Caco-2 (cell line): ENCODE measurements around the gene ING3. TPM values are rescaled to one million over a fixed set of nuclear protein-coding genes. Genes with fewer than 3 reads are reported as not detected.

Experiments
- BruUV-seq: library from RNA; stranded (reverse); fragments of 400-500 nt; replicated peaks from 2 replicates; lab custom pipeline; 2021; lab: Mats Ljungman, UMichigan
- CTCF ChIA-PET: fragments of 300-600 bp; sonication (Branson Sonifier 250); formaldehyde crosslinking; loops from one replicate; lab custom pipeline; 2022; ENCODE audit warnings: antibody characterized with exemption; lab: Charles Lee
- POLR2A ChIA-PET: fragments of 300-600 bp; sonication (Branson Sonifier 250); formaldehyde crosslinking; loops from one replicate; lab custom pipeline; 2022; ENCODE audit warnings: antibody characterized with exemption; lab: Charles Lee
- DNase-seq, 2 experiments: peaks; one replicate each; pipeline versions ENCODE4 v3.0.0 to v3.0.0-alpha.2; 2020 to 2022
- H3K27me3 ChIP-seq: replicated peaks from 2 replicates; pipeline ENCODE4 v1.6.0; 2011; ENCODE audit warnings: low read length; ENCODE audit not compliant: control insufficient read depth, insufficient read depth
- H3K36me3 ChIP-seq: 2 replicates; pipeline ENCODE4 v1.5.1; 2011; ENCODE audit warnings: low read length; ENCODE audit not compliant: control insufficient read depth, insufficient read depth
- H3K4me1 ChIP-seq: fragments of 250-450 bp; sonication (Bioruptor Pico); 2 replicates; pipeline ENCODE4 v1.5.1; 2020; ENCODE audit warnings: mild to moderate bottlenecking
- H3K4me3 ChIP-seq: 2 replicates; pipeline ENCODE4 v1.5.1; 2011; ENCODE audit warnings: low read depth, mild to moderate bottlenecking, control low read depth, low read length
- H3K9me3 ChIP-seq: fragments of 250-450 bp; sonication (Bioruptor Pico); 2 replicates; pipeline ENCODE4 v1.5.1; 2020; ENCODE audit warnings: mild to moderate bottlenecking, moderate library complexity
- H3K27ac Mint-ChIP-seq: one replicate; pipeline ENCODE4 v1.8.0; 2022; ENCODE audit warnings: mixed read lengths; ENCODE audit not compliant: unreplicated experiment
- H3K27me3 Mint-ChIP-seq: one replicate; pipeline ENCODE4 v1.8.0; 2022; ENCODE audit warnings: mixed read lengths; ENCODE audit not compliant: insufficient read depth, unreplicated experiment
- H3K36me3 Mint-ChIP-seq: one replicate; pipeline ENCODE4 v1.8.0; 2022; ENCODE audit warnings: mild to moderate bottlenecking, mixed read lengths; ENCODE audit not compliant: insufficient read depth, unreplicated experiment
- H3K4me1 Mint-ChIP-seq: one replicate; pipeline ENCODE4 v1.8.0; 2022; ENCODE audit warnings: low read depth, mixed read lengths; ENCODE audit not compliant: unreplicated experiment
- H3K4me3 Mint-ChIP-seq: one replicate; pipeline ENCODE4 v1.8.0; 2022; ENCODE audit warnings: mild to moderate bottlenecking, moderate library complexity, mixed read lengths; ENCODE audit not compliant: unreplicated experiment
- H3K9me3 Mint-ChIP-seq: one replicate; pipeline ENCODE4 v1.8.0; 2022; ENCODE audit warnings: mixed read lengths; ENCODE audit not compliant: unreplicated experiment
- intact Hi-C: fragments of 100-400 bp; cut with micrococcal nuclease; formaldehyde crosslinking; loops from one replicate; pipeline ENCODE4 v1.10.0; 2022; ENCODE audit not compliant: unreplicated experiment
- total RNA-seq: library from RNA; stranded (reverse); gene quantifications from 2 replicates; pipeline ENCODE4 v1.2.3, GENCODE V29; 2022
- TF ChIP-seq, protein P1 (sequence below), 2 experiments: fragments of 200-600 bp in 1 of 2; IDR thresholded peaks; 1 replicate in 1 of 2; 2 replicates in 1 of 2; pipeline versions ENCODE4 v1.5.1 to v1.8.0; 2011 to 2022; ENCODE audit warnings: antibody characterized with exemption in 1 of 2, control low read depth in 1 of 2, inconsistent platforms in 1 of 2, low read depth in 1 of 2, low read length in 1 of 2, mild to moderate bottlenecking in 1 of 2, moderate library complexity in 1 of 2; ENCODE audit not compliant: insufficient read depth in 1 of 2, severe bottlenecking in 1 of 2, unreplicated experiment in 1 of 2

The ING3 gene
- total RNA-seq, 1 experiment from 2014 or later, result 14.6 TPM

- H3K4me3 Mint-ChIP-seq, result no peak overlapping the region
- ChIA-PET POLR2A (no interaction called here), CTCF (no interaction called here)
- BruUV-seq, result no TSS peak
- no peaks in the 10 kb centered on the region for H3K4me1 Mint-ChIP-seq
- H3K9me3 Mint-ChIP-seq, result no peaks in the 10 kb centered on the region
- no peaks in the 10 kb centered on the region for H3K36me3 ChIP-seq
- H3K27me3 ChIP-seq, result no peaks in the 10 kb centered on the region
- no peaks in the 10 kb centered on the region for H3K4me1 ChIP-seq
- H3K9me3 ChIP-seq, result no peaks in the 10 kb centered on the region
- H3K27ac Mint-ChIP-seq, result no peak overlapping the region
- TF ChIP-seq, protein P1, sequence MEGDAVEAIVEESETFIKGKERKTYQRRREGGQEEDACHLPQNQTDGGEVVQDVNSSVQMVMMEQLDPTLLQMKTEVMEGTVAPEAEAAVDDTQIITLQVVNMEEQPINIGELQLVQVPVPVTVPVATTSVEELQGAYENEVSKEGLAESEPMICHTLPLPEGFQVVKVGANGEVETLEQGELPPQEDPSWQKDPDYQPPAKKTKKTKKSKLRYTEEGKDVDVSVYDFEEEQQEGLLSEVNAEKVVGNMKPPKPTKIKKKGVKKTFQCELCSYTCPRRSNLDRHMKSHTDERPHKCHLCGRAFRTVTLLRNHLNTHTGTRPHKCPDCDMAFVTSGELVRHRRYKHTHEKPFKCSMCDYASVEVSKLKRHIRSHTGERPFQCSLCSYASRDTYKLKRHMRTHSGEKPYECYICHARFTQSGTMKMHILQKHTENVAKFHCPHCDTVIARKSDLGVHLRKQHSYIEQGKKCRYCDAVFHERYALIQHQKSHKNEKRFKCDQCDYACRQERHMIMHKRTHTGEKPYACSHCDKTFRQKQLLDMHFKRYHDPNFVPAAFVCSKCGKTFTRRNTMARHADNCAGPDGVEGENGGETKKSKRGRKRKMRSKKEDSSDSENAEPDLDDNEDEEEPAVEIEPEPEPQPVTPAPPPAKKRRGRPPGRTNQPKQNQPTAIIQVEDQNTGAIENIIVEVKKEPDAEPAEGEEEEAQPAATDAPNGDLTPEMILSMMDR (IDR thresholded peaks at IDR 0.05; ENCODE audit: insufficient read depth in 1 of 2, low read depth in 1 of 2, low read length in 1 of 2, severe bottlenecking in 1 of 2, unreplicated experiment in 1 of 2), result no peak
- DNase-seq, result no peak
- H3K27me3 Mint-ChIP-seq, result peaks cover 5% of the 10 kb centered on the region
- H3K36me3 Mint-ChIP-seq, result no peaks in the 10 kb centered on the region
- H3K4me3 ChIP-seq, result no peak overlapping the region
- intact Hi-C loops, result no loop called here
These were observed 34.5 kb upstream of the ING3 start for GRCh38 chr7:120916121-120916520.

DNA sequence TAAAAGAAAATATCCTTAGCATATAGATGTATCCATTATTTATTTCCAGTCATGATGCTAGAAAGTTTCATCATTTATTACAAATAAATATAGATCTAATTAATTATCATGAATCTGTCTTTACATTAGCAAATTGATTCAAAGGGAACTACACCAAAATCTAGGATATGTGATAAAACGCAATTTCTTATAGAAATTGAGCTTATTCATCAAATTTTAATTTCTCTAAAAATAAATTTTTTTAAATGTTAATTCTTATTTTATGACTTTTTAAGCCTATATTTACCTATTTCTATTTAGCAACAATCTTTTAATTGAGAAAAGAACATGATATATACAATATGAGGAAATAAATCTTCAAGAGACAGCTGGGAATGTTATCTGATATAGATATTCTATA lies 34.0 kb upstream of the ING3 start:
- H3K27me3 Mint-ChIP-seq, result peaks cover 5% of the 10 kb centered on the region
- no peak overlapping the region for H3K27ac Mint-ChIP-seq
- TF ChIP-seq, protein P1 (IDR thresholded peaks at IDR 0.05; ENCODE audit: insufficient read depth in 1 of 2, low read depth in 1 of 2, low read length in 1 of 2, severe bottlenecking in 1 of 2, unreplicated experiment in 1 of 2), result no peak
- no peak overlapping the region for H3K4me3 ChIP-seq
- intact Hi-C loops, result no loop called here
- no peak overlapping the region for H3K4me3 Mint-ChIP-seq
- no peaks in the 10 kb centered on the region for H3K4me1 ChIP-seq
- POLR2A ChIA-PET, result no interaction called here
- no peaks in the 10 kb centered on the region for H3K36me3 Mint-ChIP-seq
- no peaks in the 10 kb centered on the region for H3K9me3 Mint-ChIP-seq
- H3K9me3 ChIP-seq, result no peaks in the 10 kb centered on the region
- no peak for DNase-seq
- CTCF ChIA-PET, result no interaction called here
- no peaks in the 10 kb centered on the region for H3K4me1 Mint-ChIP-seq
- no peaks in the 10 kb centered on the region for H3K27me3 ChIP-seq
- no TSS peak for BruUV-seq
- no peaks in the 10 kb centered on the region for H3K36me3 ChIP-seq

GRCh38 chr7:120919466-120919865 lies 31.1 kb upstream of the ING3 start:
- Histone ChIP-seq H3K4me1 (no peaks in the 10 kb centered on the region), H3K9me3 (no peaks in the 10 kb centered on the region), H3K36me3 (no peaks in the 10 kb centered on the region), H3K27me3 (no peaks in the 10 kb centered on the region), H3K4me3 (no peak overlapping the region)
- no peak for DNase-seq
- no TSS peak for BruUV-seq
- CTCF ChIA-PET, result no interaction called here
- TF ChIP-seq, protein P1 (IDR thresholded peaks at IDR 0.05; ENCODE audit: insufficient read depth in 1 of 2, low read depth in 1 of 2, low read length in 1 of 2, severe bottlenecking in 1 of 2, unreplicated experiment in 1 of 2), result no peak
- no peak overlapping the region for H3K4me3 Mint-ChIP-seq
- intact Hi-C loops, result no loop called here
- POLR2A ChIA-PET, result no interaction called here
- no peak overlapping the region for H3K27ac Mint-ChIP-seq
- H3K9me3 Mint-ChIP-seq, result no peaks in the 10 kb centered on the region
- H3K36me3 Mint-ChIP-seq, result no peaks in the 10 kb centered on the region
- peaks cover 6% of the 10 kb centered on the region for H3K27me3 Mint-ChIP-seq
- H3K4me1 Mint-ChIP-seq, result no peaks in the 10 kb centered on the region
